ENCODE results near the gene AADACL2. TPM values are rescaled to one million over a fixed set of nuclear protein-coding genes. Genes with fewer than 3 reads are reported as not detected.

AADACL2 gene
- total and polyA plus RNA-seq, 9 of the 15 experiments (the other 6 are each of a cell fraction or from before 2014, with no cell fraction given) = not detected

- peak overlapping the region; percentile 5 for H2AFZ ChIP-seq (ENCODE audit: low read depth, low read length)
- ATAC-seq = no peak
- H4K20me1 ChIP-seq (replicated peaks; ENCODE audit: control insufficient read depth, insufficient read depth, low read length) = no peaks in the 10 kb centered on the region
- no peak overlapping the region for H3K9ac ChIP-seq (ENCODE audit: insufficient read depth in 1 of 2, low read depth in 2 of 2, low read length in 2 of 2)
- in situ Hi-C loops (cut with MboI) = no loop called here
- intact Hi-C loops (cut with micrococcal nuclease) = no loop called here
- no peaks in the 10 kb centered on the region for H3K36me3 ChIP-seq (ENCODE audit: control insufficient read depth, insufficient read depth, low read length)
- DNase-seq (ENCODE audit: extremely low read depth in 1 of 4, low spot score in 3 of 4) = no peak
- H3K79me2 ChIP-seq (ENCODE audit: control insufficient read depth, insufficient read depth, low read length) = no peaks in the 10 kb centered on the region
- H3K27me3 ChIP-seq (ENCODE audit: control insufficient read depth in 2 of 2, insufficient read depth in 2 of 2, low read length in 2 of 2) = no peaks in the 10 kb centered on the region
- H3K4me1 ChIP-seq (replicated peaks in 1 of 2; ENCODE audit: control insufficient read depth in 2 of 2, insufficient read depth in 2 of 2, low read length in 2 of 2) = peaks cover 0 to 5% of the 10 kb centered on the region in 2 experiments; a peak in 1 of 5 replicates
- H3K9me3 ChIP-seq (replicated peaks; ENCODE audit: control insufficient read depth, insufficient read depth, low read depth, low read length) = peaks cover 2% of the 10 kb centered on the region; the same call in 1 of the 2 replicates
- 2% methylated on average over 2 of the region's 2 CpGs for WGBS (ENCODE audit: insufficient coverage, low coverage, missing lambda C conversion rate)
- H3K4me3 ChIP-seq = no peak overlapping the region
- no peaks in the 10 kb centered on the region for H3K9me1 ChIP-seq (ENCODE audit: control insufficient read depth, insufficient read depth, low read length)
- no peak overlapping the region for H3K4me2 ChIP-seq (ENCODE audit: insufficient read depth, low read length)
- BruUV-seq (replicated peaks) = no TSS peak
- no peak for FAIRE-seq
- ChIA-PET POLR2A (no interaction called here), CTCF (ENCODE audit: low intra/inter-chr PET ratio) (no interaction called here)
- no peak overlapping the region for H3K27ac ChIP-seq (ENCODE audit: extremely low read depth, low read depth, low read length)
- TF ChIP-seq SMARCB1 (IDR thresholded peaks at IDR 0.05; ENCODE audit: insufficient read length, low read depth) (no peak), MXD1 (CRISPR knock-in tag; IDR thresholded peaks at IDR 0.05; ENCODE audit: borderline replicate concordance, poor library complexity, severe bottlenecking) (no peak), EGR1 (conservative IDR thresholded peaks at IDR 0.05) (no peak), DNMT1 (IDR thresholded peaks at IDR 0.05) (no peak), CBX3 (IDR thresholded peaks at IDR 0.05; ENCODE audit: borderline replicate concordance in 1 of 2, low read length in 2 of 2) (no peak), ZNF384 (IDR thresholded peaks at IDR 0.05; ENCODE audit: low read depth, low read length) (no peak), NCOA6 (IDR thresholded peaks at IDR 0.05) (no peak), CGGBP1 (CRISPR knock-in tag; IDR thresholded peaks at IDR 0.05) (no peak), NFYB (IDR thresholded peaks at IDR 0.05; ENCODE audit: extremely low read depth, insufficient read length) (no peak), MTA3 (IDR thresholded peaks at IDR 0.05; ENCODE audit: borderline replicate concordance) (no peak), RHOXF2B (CRISPR knock-in tag; conservative IDR thresholded peaks at IDR 0.05) (no peak), NCOA1 (IDR thresholded peaks at IDR 0.05; ENCODE audit: low read depth) (no peak), DPF2 (IDR thresholded peaks at IDR 0.05) (no peak), PRMT5 (CRISPR knock-in tag; IDR thresholded peaks at IDR 0.05) (no peak), ERF (CRISPR knock-in tag; IDR thresholded peaks at IDR 0.05) (no peak), SREBF2 (CRISPR knock-in tag; IDR thresholded peaks at IDR 0.05) (no peak), CTCFL (IDR thresholded peaks at IDR 0.05; ENCODE audit: borderline replicate concordance, insufficient read depth, low read depth, low read length, poor library complexity, severe bottlenecking) (no peak)
Measured at GRCh38 chr3:151788401-151788800, 54.7 kb downstream of the AADACL2 start.
